Kidney (tissue), 14 donors: Measurements from ENCODE around the gene ERAP2. TPM values are rescaled to one million over a fixed set of nuclear protein-coding genes. Genes with fewer than 3 reads are reported as not detected.

ENCODE experiments used
- DNase-seq, 5 donors: peaks; one replicate each; pipeline ENCODE4 v3.0.0-alpha.2; 2013 to 2020
- FAIRE-seq: peaks from 2 replicates; lab custom pipeline; 2012; peaks lifted over from hg19 to GRCh38; lab: Jason Lieb, UNC
- H3K27ac ChIP-seq, 2 donors: one replicate each; pipeline ENCODE4 v1.7.0; 2013; ENCODE audit warnings: low read depth in 2 of 2, low read length in 2 of 2, inconsistent platforms in 1 of 2
- H3K27me3 ChIP-seq: one replicate; pipeline ENCODE4 v1.7.1; 2013; ENCODE audit warnings: low read length, inconsistent platforms; ENCODE audit not compliant: control insufficient read depth, insufficient read depth
- H3K36me3 ChIP-seq, 3 donors: one replicate each; pipeline versions ENCODE4 v1.7.0 to v1.7.1; 2013; ENCODE audit warnings: low read length in 3 of 3, control low read depth in 1 of 3, inconsistent platforms in 1 of 3; ENCODE audit not compliant: insufficient read depth in 3 of 3, control insufficient read depth in 2 of 3
- H3K4me1 ChIP-seq, 3 donors: one replicate each; pipeline versions ENCODE4 v1.7.0 to v1.7.1; 2013; ENCODE audit warnings: low read length in 3 of 3, inconsistent platforms in 1 of 3, low read depth in 1 of 3; ENCODE audit not compliant: control insufficient read depth in 2 of 3, insufficient read depth in 2 of 3
- H3K4me3 ChIP-seq, 3 donors: one replicate each; pipeline versions ENCODE4 v1.7.0 to v1.8.1; 2013; ENCODE audit warnings: low read length in 3 of 3, control low read depth in 1 of 3, inconsistent platforms in 1 of 3
- H3K9ac ChIP-seq, 3 donors: one replicate each; pipeline versions ENCODE4 v1.7.0 to v1.7.1; 2013; ENCODE audit warnings: low read length in 3 of 3, control low read depth in 1 of 3, inconsistent platforms in 1 of 3
- H3K9me3 ChIP-seq, 3 donors: one replicate each; pipeline versions ENCODE4 v1.7.0 to v1.7.1; 2013; ENCODE audit warnings: low read length in 3 of 3, control low read depth in 1 of 3, inconsistent platforms in 1 of 3; ENCODE audit not compliant: control insufficient read depth in 2 of 3, insufficient read depth in 1 of 3
- intact Hi-C: fragments of 100-400 bp; cut with DNase I; formaldehyde crosslinking; loops from one replicate; pipeline ENCODE4 v1.11.1; 2022
- polyA plus RNA-seq: library from polyadenylated mRNA; stranded (reverse); fragments of 350-450 nt; fragmentation: Illumina TruSeq; extraction: RNeasy Lipid Tissue Mini Kit (QIAGEN cat#74804); gene quantifications from one replicate; pipeline ENCODE4 v1.2.3, GENCODE V29; 2014; ENCODE audit warnings: low read depth, low replicate concordance; ENCODE audit not compliant: insufficient read depth
- total RNA-seq: library from RNA; stranded (reverse); fragmentation: NEBNext Ultra II Directional; extraction: Animal tissue kit (Norgen Biotek cat#: 25700); gene quantifications from one replicate; pipeline ENCODE4 v1.2.1, GENCODE V29; 2021
- TF ChIP-seq, protein P1 (sequence below): IDR thresholded peaks from 3 replicates; pipeline ENCODE4 v1.5.1; 2012; ENCODE audit warnings: mild to moderate bottlenecking, moderate library complexity, borderline replicate concordance; ENCODE audit not compliant: insufficient read depth; ENCODE audit errors: extremely low read depth
- donor health status: control.
- donor health status: control.
- donor health status: control.
- donor health status: control.
- donor health status: control.
- donor health status: DM: yes; HTN: yes; CAD: no.
- donor health status: Normal renal cell carcinoma (clear cell type).

ERAP2 gene
- total and polyA plus RNA-seq, 2 donors from 2014 or later, result 8.2 to 13.8 TPM

DNA sequence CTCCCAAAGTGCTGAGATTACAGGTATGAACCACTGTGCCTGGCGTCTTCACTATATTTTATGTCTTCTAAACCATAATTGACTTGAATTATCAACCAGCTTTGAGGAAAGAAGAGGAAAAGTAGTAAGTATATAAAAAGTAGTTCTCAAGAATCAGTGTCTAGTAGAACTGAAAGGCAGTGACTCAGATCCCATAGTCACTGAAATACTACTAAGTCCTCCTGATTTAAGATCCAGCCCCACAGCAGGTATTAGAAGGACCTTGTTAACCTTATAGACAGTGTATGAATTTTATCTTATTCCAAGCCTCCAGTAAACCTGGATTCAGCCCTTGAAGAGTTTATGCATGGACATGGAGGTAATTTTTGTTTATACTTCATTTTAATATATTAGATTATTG is 91.1 kb downstream of the ERAP2 start:
- Histone ChIP-seq H3K4me3 (no peak overlapping the region), H3K4me1 (peaks cover 0 to 10% (median 5%) of the 10 kb centered on the region in 3 donors), H3K27ac (no peak overlapping the region), H3K9me3 (no peaks in the 10 kb centered on the region), H3K27me3 (no peaks in the 10 kb centered on the region), H3K36me3 (no peaks in the 10 kb centered on the region), H3K9ac (no peak overlapping the region)
- FAIRE-seq (no peak), DNase-seq (no peak)
- intact Hi-C loops, result no loop called here
- TF ChIP-seq, protein P1, sequence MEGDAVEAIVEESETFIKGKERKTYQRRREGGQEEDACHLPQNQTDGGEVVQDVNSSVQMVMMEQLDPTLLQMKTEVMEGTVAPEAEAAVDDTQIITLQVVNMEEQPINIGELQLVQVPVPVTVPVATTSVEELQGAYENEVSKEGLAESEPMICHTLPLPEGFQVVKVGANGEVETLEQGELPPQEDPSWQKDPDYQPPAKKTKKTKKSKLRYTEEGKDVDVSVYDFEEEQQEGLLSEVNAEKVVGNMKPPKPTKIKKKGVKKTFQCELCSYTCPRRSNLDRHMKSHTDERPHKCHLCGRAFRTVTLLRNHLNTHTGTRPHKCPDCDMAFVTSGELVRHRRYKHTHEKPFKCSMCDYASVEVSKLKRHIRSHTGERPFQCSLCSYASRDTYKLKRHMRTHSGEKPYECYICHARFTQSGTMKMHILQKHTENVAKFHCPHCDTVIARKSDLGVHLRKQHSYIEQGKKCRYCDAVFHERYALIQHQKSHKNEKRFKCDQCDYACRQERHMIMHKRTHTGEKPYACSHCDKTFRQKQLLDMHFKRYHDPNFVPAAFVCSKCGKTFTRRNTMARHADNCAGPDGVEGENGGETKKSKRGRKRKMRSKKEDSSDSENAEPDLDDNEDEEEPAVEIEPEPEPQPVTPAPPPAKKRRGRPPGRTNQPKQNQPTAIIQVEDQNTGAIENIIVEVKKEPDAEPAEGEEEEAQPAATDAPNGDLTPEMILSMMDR, result no peak

DNA sequence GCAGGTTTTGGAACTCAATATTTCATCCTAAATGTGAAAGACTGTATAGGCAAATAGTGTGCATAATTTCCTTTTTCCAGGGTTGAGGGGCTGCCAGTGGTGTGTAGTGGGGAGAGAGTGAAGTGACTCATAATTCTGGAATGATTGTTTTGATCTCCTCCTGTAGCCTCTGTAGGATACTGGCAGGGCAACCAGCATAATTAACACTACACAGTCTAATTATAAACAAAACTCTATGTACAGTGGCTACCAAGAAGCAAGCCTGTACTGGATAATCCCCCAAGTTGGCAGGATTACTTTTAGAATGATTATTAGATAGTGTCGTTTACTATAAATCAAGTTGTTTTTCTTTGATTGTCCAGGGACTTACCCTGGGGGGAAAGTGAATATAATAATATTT is 91.8 kb downstream of the ERAP2 start:
- H3K27me3 ChIP-seq, result no peaks in the 10 kb centered on the region
- FAIRE-seq (no peak), DNase-seq (no peak)
- no peaks in the 10 kb centered on the region for H3K9me3 ChIP-seq
- H3K4me3 ChIP-seq, result no peak overlapping the region
- intact Hi-C loops, result no loop called here
- H3K27ac ChIP-seq, result no peak overlapping the region
- TF ChIP-seq, protein P1, result no peak
- H3K36me3 ChIP-seq, result no peaks in the 10 kb centered on the region
- no peak overlapping the region for H3K9ac ChIP-seq
- H3K4me1 ChIP-seq, result peaks cover 0 to 10% (median 5%) of the 10 kb centered on the region in 3 donors

DNA sequence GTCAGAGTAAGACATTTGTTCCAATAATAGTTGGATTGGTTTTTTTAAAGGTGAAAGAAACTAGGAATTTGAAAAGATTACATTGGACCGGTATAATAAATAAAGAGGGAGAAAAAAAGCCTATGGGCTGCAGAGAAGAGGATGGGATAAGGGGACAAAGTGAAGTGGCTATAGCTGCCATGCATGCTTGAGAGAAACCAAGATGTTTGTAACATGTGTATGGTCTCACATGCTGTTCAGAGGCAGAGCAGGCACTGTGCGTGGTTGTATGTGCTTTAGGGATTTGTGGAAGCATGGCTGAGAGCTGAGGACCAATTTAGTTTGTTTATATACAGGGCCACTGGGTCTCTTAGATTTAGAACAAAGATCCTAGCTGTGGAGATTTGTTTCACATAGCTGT is 92.3 kb downstream of the ERAP2 start:
- intact Hi-C loops, result no loop called here
- TF ChIP-seq, protein P1, result no peak
- H3K27ac ChIP-seq, result peak overlapping the region; percentile 6 to 8
- H3K27me3 ChIP-seq, result no peaks in the 10 kb centered on the region
- DNase-seq, result no peak
- no peaks in the 10 kb centered on the region for H3K9me3 ChIP-seq
- no peak overlapping the region for H3K4me3 ChIP-seq
- no peak overlapping the region for H3K9ac ChIP-seq
- no peak for FAIRE-seq
- H3K4me1 ChIP-seq, result peaks cover 0 to 10% (median 3%) of the 10 kb centered on the region in 3 donors
- no peaks in the 10 kb centered on the region for H3K36me3 ChIP-seq

Other genes starting within 250 kb of the ERAP2 start
- gene CAST, start 214.1 kb upstream of the ERAP2 start, total RNA-seq, result 282 TPM
- gene CAST, start 214.1 kb upstream of the ERAP2 start, polyA plus RNA-seq, result 83.2 TPM
- gene ERAP1, start 68.6 kb upstream of the ERAP2 start, total RNA-seq, result 71.8 TPM
- gene ERAP1, start 68.6 kb upstream of the ERAP2 start, polyA plus RNA-seq, result 10.6 TPM
- gene LNPEP, start 59.6 kb downstream of the ERAP2 start, total RNA-seq, result 74.3 TPM
- gene LNPEP, start 59.6 kb downstream of the ERAP2 start, polyA plus RNA-seq, result 6.5 TPM